K562 (cell line): ENCODE data around the gene CMIP. TPM values are rescaled to one million over a fixed set of nuclear protein-coding genes. Genes with fewer than 3 reads are reported as not detected.

Experiments used
- ATAC-seq: fragments of 200-7000 bp; cut with Tn5 transposase; 3 replicates; pipeline ENCODE4 v1.9.1; 2020; ENCODE audit warnings: moderate library complexity
- BruUV-seq: library from RNA; stranded (reverse); fragments of 400-500 nt; replicated peaks from 2 replicates; lab custom pipeline; 2021; lab: Mats Ljungman, UMichigan
- CTCF ChIA-PET: fragments of 300-600 bp; formaldehyde crosslinking; extraction: SDS; loops from one replicate; lab custom pipeline; 2021; ENCODE audit warnings: low intra/inter-chr PET ratio; lab: Yijun Ruan, JAX
- POLR2A ChIA-PET: fragments of 300-600, 350-650 bp; sonication (Branson Sonifier 250); formaldehyde crosslinking; extraction: SDS; loops from one replicate; lab custom pipeline; 2021; ENCODE audit warnings: antibody characterized with exemption, inconsistent platforms; lab: Yijun Ruan, JAX
- DNase-seq, 4 experiments: peaks; one replicate each; pipeline versions ENCODE4 v3.0.0 to v3.0.0-alpha.2; 2011 to 2018; ENCODE audit warnings: low spot score in 3 of 4, mixed read lengths in 3 of 4; ENCODE audit errors: extremely low read depth in 1 of 4
- FAIRE-seq: peaks from 2 replicates; lab custom pipeline; 2011; peaks lifted over from hg19 to GRCh38; lab: Jason Lieb, UNC
- H2AFZ ChIP-seq: 2 replicates; pipeline ENCODE4 v1.6.0; 2011; ENCODE audit warnings: low read depth, low read length, control low read depth, inconsistent platforms
- H3K27ac ChIP-seq: fragments of 200-600 bp; 3 replicates; pipeline ENCODE4 v1.8.0; 2011; ENCODE audit warnings: low read depth, mild to moderate bottlenecking, control low read depth, inconsistent platforms, low read length, moderate library complexity, mixed read lengths; ENCODE audit errors: extremely low read depth
- H3K27me3 ChIP-seq, 2 experiments: fragments of 300-600 bp in 1 of 2; 2 replicates in 1 of 2; 3 replicates in 1 of 2; pipeline versions ENCODE4 v1.6.0 to v1.8.0; 2011; ENCODE audit warnings: inconsistent platforms in 2 of 2, low read length in 2 of 2, mild to moderate bottlenecking in 1 of 2, mixed read lengths in 1 of 2, moderate library complexity in 1 of 2; ENCODE audit not compliant: control insufficient read depth in 2 of 2, insufficient read depth in 2 of 2
- H3K36me3 ChIP-seq: fragments of 300-600 bp; 3 replicates; pipeline ENCODE4 v1.8.0; 2011; ENCODE audit warnings: mild to moderate bottlenecking, low read length, inconsistent platforms; ENCODE audit not compliant: control insufficient read depth, insufficient read depth
- H3K4me1 ChIP-seq, 2 experiments: fragments of 200-600 bp in 1 of 2; replicated peaks in 1 of 2; 2 replicates in 1 of 2; 3 replicates in 1 of 2; pipeline versions ENCODE4 v1.5.1 to v1.8.0; 2011; ENCODE audit warnings: inconsistent platforms in 2 of 2, low read length in 2 of 2, mild to moderate bottlenecking in 1 of 2, mixed read lengths in 1 of 2, moderate library complexity in 1 of 2; ENCODE audit not compliant: control insufficient read depth in 2 of 2, insufficient read depth in 2 of 2
- H3K4me2 ChIP-seq: 2 replicates; pipeline ENCODE4 v1.6.1; 2011; ENCODE audit warnings: low read length, control low read depth, inconsistent platforms, mixed read lengths; ENCODE audit not compliant: insufficient read depth
- H3K4me3 ChIP-seq: fragments of 200-600 bp; sonication (generic), shearing (Covaris generic); 2 replicates; pipeline ENCODE4 v1.5.1; 2016; ENCODE audit warnings: control low read depth, inconsistent platforms
- H3K79me2 ChIP-seq: fragments of 200-600 bp; 3 replicates; pipeline ENCODE4 v1.8.0; 2011; ENCODE audit warnings: low read length, inconsistent platforms; ENCODE audit not compliant: control insufficient read depth, insufficient read depth
- H3K9ac ChIP-seq, 2 experiments: 2 replicates each; pipeline versions ENCODE4 v1.6.0 to v1.6.1; 2011; ENCODE audit warnings: low read depth in 2 of 2, low read length in 2 of 2, control low read depth in 1 of 2, inconsistent platforms in 1 of 2, mild to moderate bottlenecking in 1 of 2, mixed read lengths in 1 of 2; ENCODE audit not compliant: insufficient read depth in 1 of 2
- H3K9me1 ChIP-seq: one replicate; pipeline ENCODE4 v1.6.0; 2011; ENCODE audit warnings: inconsistent platforms, mild to moderate bottlenecking, low read length, moderate library complexity; ENCODE audit not compliant: control insufficient read depth, insufficient read depth
- H3K9me3 ChIP-seq: replicated peaks from 2 replicates; pipeline ENCODE4 v1.5.1; 2011; ENCODE audit warnings: low read depth, low read length, inconsistent platforms; ENCODE audit not compliant: control insufficient read depth, insufficient read depth
- H4K20me1 ChIP-seq: replicated peaks from 2 replicates; pipeline ENCODE4 v1.6.1; 2011; ENCODE audit warnings: low read length, inconsistent platforms, mixed read lengths; ENCODE audit not compliant: control insufficient read depth, insufficient read depth
- ARID1B ChIP-seq: fragments of 450-650 bp; IDR thresholded peaks from 2 replicates; pipeline ENCODE4 v1.6.1; 2016; ENCODE audit warnings: antibody characterized with exemption, mild to moderate bottlenecking, inconsistent platforms
- ETV6 ChIP-seq, 3 experiments: fragments of 150-350 bp in 1 of 3; sonication (generic) in 1 of 3; formaldehyde crosslinking in 1 of 3; IDR thresholded peaks; 2 replicates each; pipeline versions ENCODE4 v1.6.1 to v1.8.0; 2014 to 2022; ENCODE audit warnings: borderline replicate concordance in 2 of 3, low read depth in 2 of 3, antibody characterized with exemption in 1 of 3, low read length in 1 of 3, mild to moderate bottlenecking in 1 of 3, missing genetic modification reagents in 1 of 3
- KAT8 ChIP-seq: fragments of 450-650 bp; IDR thresholded peaks from 2 replicates; pipeline ENCODE4 v1.6.1; 2016; ENCODE audit warnings: low read depth, mild to moderate bottlenecking
- MLLT1 ChIP-seq, 2 experiments: fragments of 450-650 bp; IDR thresholded peaks; 2 replicates each; pipeline ENCODE4 v1.6.1; 2016
- RB1 ChIP-seq: fragments of 450-650 bp; IDR thresholded peaks from 2 replicates; pipeline ENCODE4 v1.6.1; 2017; ENCODE audit warnings: low read depth, mild to moderate bottlenecking
- SFPQ ChIP-seq: fragments of 200-400 bp; formaldehyde crosslinking; IDR thresholded peaks from 2 replicates; pipeline ENCODE4 v1.6.1; 2017; ENCODE audit warnings: mild to moderate bottlenecking, low read depth, low read length, moderate library complexity
- SREBF2 ChIP-seq: sonication (generic); formaldehyde crosslinking; IDR thresholded peaks from 2 replicates; pipeline ENCODE4 v1.4.0; 2020; ENCODE audit warnings: mild to moderate bottlenecking, missing genetic modification reagents
- THRAP3 ChIP-seq: fragments of 450-650 bp; IDR thresholded peaks from 2 replicates; pipeline ENCODE4 v1.6.1; 2016; ENCODE audit warnings: mild to moderate bottlenecking, inconsistent platforms, borderline replicate concordance
- ZBED1 ChIP-seq: IDR thresholded peaks from 2 replicates; pipeline ENCODE4 v1.6.1; 2014
- ZNF165 ChIP-seq: fragments of 250-450 bp; sonication (Bioruptor Pico); IDR thresholded peaks from 2 replicates; pipeline ENCODE4 v1.4.0; 2020; ENCODE audit warnings: borderline replicate concordance
- ZNF507 ChIP-seq: conservative IDR thresholded peaks from 2 replicates; pipeline ENCODE4 v1.6.1; 2017; ENCODE audit warnings: missing genetic modification characterization, missing compliant biosample characterization
- WGBS: fragments of 100-300 bp; shearing (Covaris generic); methylation state at CpG from one replicate; pipeline ENCODE4 v1.1.6; 2016; ENCODE audit warnings: low coverage, mixed read lengths; ENCODE audit not compliant: insufficient coverage; ENCODE audit errors: missing lambda C conversion rate; 5-methylcytosine and 5-hydroxymethylcytosine counted together
- in situ Hi-C: fragments of 300-500 bp; cut with MboI; formaldehyde crosslinking; loops from 4 replicates; pipeline ENCODE4 v1.15.0; 2018; ENCODE audit warnings: inconsistent platforms, mixed read lengths
- intact Hi-C: fragments of 100-400 bp; cut with micrococcal nuclease; formaldehyde crosslinking; loops from 2 replicates; pipeline ENCODE4 v1.14.2; 2022
- polyA plus RNA-seq, 8 experiments: library from polyadenylated mRNA; depleted of rRNA in 4 of 8; stranded (reverse) in 5 of 8; unstranded in 3 of 8; fragments of >200 nt; fragmentation: Nextera tagmentation in 2 of 8; fragmentation: Illumina TruSeq in 1 of 8; extraction: Ambion mirVana in 2 of 8; extraction: Trizol in 1 of 8; gene quantifications; 2 replicates each; pipeline versions ENCODE4 v1.2.1 to v1.2.3, GENCODE V29; 2011 to 2014; ENCODE audit warnings: inconsistent platforms in 1 of 8, missing spikeins in 1 of 8
- total RNA-seq, 7 experiments: library from RNA; depleted of rRNA in 6 of 7; stranded (reverse); fragments of >200 nt in 6 of 7; fragmentation: Illumina TruSeq in 2 of 7; extraction: Trizol in 2 of 7; gene quantifications; 2 replicates each; pipeline versions ENCODE4 v1.2.1 to v1.2.3, GENCODE V29; 2011 to 2021; ENCODE audit warnings: low replicate concordance in 1 of 7
- TF ChIP-seq, protein P1 (sequence below): sonication (generic); formaldehyde crosslinking; IDR thresholded peaks from 2 replicates; pipeline ENCODE4 v1.8.0; 2023; ENCODE audit warnings: mild to moderate bottlenecking, missing genetic modification reagents

CMIP gene
- total and polyA plus RNA-seq, 9 of the 15 experiments (the other 6 are each of a cell fraction or from before 2014, with no cell fraction given) = 0.94 to 82.5 (median 10.3) TPM

GRCh38 chr16:81499576-81500380 lies 55.2 kb downstream of the CMIP start:
- ChIA-PET POLR2A (interaction anchor here (0.6 to 2.0 kb wide), 3 partner anchors 10 to 39 kb away, joined by 3 to 5 read pairs (median 3); no protein-coding TSS in a partner anchor), CTCF (no interaction called here)
- no peak for DNase-seq
- WGBS = 87% methylated on average over 16 of the region's 20 CpGs
- Histone ChIP-seq H4K20me1 (no peaks in the 10 kb centered on the region; the same call in 1 of the 2 replicates), H3K36me3 (peaks cover 23% of the 10 kb centered on the region), H3K79me2 (peaks cover 86% of the 10 kb centered on the region), H3K4me3 (no peak overlapping the region), H3K9me1 (peaks cover 5% of the 10 kb centered on the region), H3K4me2 (no peak overlapping the region), H3K27me3 (no peaks in the 10 kb centered on the region), H3K27ac (no peak overlapping the region), H3K9ac (peak overlapping the region in 1 of 2 experiments; percentile 79; a peak in 2 of 4 replicates), H3K9me3 (no peaks in the 10 kb centered on the region), H2AFZ (no peak overlapping the region), H3K4me1 (peaks cover 53 to 64% of the 10 kb centered on the region in 2 experiments)
- ATAC-seq = no peak
- BruUV-seq = no TSS peak
- intact Hi-C loops (loop anchor here (10.0 kb wide), 2 partner anchors 135 to 195 kb away; no protein-coding TSS in a partner anchor), in situ Hi-C loops (no loop called here)
- TF ChIP-seq ZNF165 (CRISPR knock-in tag) (no peak), ZNF507 (tag) (no peak), SFPQ (no peak), MLLT1 (IDR thresholded peaks at IDR 0.05) (peak in 1 of 2 experiments; percentile 73; a peak in 1 of 4 replicates), ARID1B (no peak), ZBED1 (no peak), THRAP3 (0 out of 2 replicates have a peak, but pooled peaks have one; percentile 48), ETV6 (IDR thresholded peaks at IDR 0.05; ENCODE audit: borderline replicate concordance in 1 of 2, low read depth in 2 of 2, low read length in 1 of 2) (peak in 1 of 2 experiments; percentile 68; a peak in 1 of 4 replicates), ETV6 (CRISPR knock-in tag; IDR thresholded peaks at IDR 0.05; ENCODE audit: borderline replicate concordance) (no peak), SREBF2 (CRISPR knock-in tag) (no peak), KAT8 (no peak), RB1 (no peak)
- TF ChIP-seq, protein P1, sequence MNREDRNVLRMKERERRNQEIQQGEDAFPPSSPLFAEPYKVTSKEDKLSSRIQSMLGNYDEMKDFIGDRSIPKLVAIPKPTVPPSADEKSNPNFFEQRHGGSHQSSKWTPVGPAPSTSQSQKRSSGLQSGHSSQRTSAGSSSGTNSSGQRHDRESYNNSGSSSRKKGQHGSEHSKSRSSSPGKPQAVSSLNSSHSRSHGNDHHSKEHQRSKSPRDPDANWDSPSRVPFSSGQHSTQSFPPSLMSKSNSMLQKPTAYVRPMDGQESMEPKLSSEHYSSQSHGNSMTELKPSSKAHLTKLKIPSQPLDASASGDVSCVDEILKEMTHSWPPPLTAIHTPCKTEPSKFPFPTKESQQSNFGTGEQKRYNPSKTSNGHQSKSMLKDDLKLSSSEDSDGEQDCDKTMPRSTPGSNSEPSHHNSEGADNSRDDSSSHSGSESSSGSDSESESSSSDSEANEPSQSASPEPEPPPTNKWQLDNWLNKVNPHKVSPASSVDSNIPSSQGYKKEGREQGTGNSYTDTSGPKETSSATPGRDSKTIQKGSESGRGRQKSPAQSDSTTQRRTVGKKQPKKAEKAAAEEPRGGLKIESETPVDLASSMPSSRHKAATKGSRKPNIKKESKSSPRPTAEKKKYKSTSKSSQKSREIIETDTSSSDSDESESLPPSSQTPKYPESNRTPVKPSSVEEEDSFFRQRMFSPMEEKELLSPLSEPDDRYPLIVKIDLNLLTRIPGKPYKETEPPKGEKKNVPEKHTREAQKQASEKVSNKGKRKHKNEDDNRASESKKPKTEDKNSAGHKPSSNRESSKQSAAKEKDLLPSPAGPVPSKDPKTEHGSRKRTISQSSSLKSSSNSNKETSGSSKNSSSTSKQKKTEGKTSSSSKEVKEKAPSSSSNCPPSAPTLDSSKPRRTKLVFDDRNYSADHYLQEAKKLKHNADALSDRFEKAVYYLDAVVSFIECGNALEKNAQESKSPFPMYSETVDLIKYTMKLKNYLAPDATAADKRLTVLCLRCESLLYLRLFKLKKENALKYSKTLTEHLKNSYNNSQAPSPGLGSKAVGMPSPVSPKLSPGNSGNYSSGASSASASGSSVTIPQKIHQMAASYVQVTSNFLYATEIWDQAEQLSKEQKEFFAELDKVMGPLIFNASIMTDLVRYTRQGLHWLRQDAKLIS = no peak
- no peak for FAIRE-seq
